ENCODE data around the gene TSC2. TPM values are rescaled to one million over a fixed set of nuclear protein-coding genes. Genes with fewer than 3 reads are reported as not detected.

Gene TSC2
- total and polyA plus RNA-seq, 8 donors: 40.8 to 369 (median 76.0) TPM

DNA sequence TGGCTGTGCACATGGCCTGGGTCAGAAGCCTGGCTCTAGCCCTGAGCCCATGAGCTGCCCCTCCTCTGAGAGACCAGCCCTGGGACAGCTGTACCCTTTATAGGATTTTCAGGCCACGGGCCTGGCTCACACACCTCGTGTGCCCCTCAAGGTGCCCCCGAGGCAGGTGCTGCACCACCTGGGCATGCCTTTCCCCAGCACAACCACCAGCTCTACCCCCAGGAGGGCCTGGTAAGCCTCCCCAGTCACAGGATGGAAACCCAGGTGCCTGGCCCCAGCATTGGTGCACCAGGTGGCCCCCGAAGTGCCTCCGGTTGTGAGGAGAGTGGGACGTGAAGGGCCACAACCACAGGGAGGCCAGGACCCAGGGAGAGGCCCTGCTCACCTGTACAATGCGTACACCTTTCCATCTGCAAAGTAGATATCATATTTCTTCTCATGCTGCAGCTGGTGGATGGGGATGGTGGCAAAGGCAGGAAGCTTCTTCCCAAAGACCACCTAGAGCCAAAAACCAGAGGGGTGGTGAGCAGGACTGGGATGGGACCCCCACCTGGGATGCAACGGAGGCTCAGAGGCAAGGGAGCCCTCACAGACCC is 44.5 kb upstream of the TSC2 start:
- no peak for DNase-seq
- intact Hi-C loops (cut with DNase I; ENCODE audit: low total_unique reads): no loop called here
- TF ChIP-seq POLR2AphosphoS5 (IDR thresholded peaks at IDR 0.05) (no peak), EP300 (IDR thresholded peaks at IDR 0.05) (no peak), POLR2A (IDR thresholded peaks at IDR 0.05) (no peak)
- TF ChIP-seq, protein P1, sequence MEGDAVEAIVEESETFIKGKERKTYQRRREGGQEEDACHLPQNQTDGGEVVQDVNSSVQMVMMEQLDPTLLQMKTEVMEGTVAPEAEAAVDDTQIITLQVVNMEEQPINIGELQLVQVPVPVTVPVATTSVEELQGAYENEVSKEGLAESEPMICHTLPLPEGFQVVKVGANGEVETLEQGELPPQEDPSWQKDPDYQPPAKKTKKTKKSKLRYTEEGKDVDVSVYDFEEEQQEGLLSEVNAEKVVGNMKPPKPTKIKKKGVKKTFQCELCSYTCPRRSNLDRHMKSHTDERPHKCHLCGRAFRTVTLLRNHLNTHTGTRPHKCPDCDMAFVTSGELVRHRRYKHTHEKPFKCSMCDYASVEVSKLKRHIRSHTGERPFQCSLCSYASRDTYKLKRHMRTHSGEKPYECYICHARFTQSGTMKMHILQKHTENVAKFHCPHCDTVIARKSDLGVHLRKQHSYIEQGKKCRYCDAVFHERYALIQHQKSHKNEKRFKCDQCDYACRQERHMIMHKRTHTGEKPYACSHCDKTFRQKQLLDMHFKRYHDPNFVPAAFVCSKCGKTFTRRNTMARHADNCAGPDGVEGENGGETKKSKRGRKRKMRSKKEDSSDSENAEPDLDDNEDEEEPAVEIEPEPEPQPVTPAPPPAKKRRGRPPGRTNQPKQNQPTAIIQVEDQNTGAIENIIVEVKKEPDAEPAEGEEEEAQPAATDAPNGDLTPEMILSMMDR (IDR thresholded peaks at IDR 0.05): no peak
- no peak overlapping the region for H3K4me3 ChIP-seq
- no peaks in the 10 kb centered on the region for H3K9me3 ChIP-seq
- peaks cover 45 to 55% (median 50%) of the 10 kb centered on the region in 4 donors for H3K4me1 ChIP-seq
- H3K27me3 ChIP-seq: no peaks in the 10 kb centered on the region
- WGBS, 5 donors: 81 to 100% (median 83%) methylated on average over 2 to 8 of the region's 8 CpGs
- H3K36me3 ChIP-seq: peaks cover 45 to 67% (median 61%) of the 10 kb centered on the region in 4 donors
- peak overlapping the region in 1 of 5 donors; percentile 64 for H3K27ac ChIP-seq

DNA sequence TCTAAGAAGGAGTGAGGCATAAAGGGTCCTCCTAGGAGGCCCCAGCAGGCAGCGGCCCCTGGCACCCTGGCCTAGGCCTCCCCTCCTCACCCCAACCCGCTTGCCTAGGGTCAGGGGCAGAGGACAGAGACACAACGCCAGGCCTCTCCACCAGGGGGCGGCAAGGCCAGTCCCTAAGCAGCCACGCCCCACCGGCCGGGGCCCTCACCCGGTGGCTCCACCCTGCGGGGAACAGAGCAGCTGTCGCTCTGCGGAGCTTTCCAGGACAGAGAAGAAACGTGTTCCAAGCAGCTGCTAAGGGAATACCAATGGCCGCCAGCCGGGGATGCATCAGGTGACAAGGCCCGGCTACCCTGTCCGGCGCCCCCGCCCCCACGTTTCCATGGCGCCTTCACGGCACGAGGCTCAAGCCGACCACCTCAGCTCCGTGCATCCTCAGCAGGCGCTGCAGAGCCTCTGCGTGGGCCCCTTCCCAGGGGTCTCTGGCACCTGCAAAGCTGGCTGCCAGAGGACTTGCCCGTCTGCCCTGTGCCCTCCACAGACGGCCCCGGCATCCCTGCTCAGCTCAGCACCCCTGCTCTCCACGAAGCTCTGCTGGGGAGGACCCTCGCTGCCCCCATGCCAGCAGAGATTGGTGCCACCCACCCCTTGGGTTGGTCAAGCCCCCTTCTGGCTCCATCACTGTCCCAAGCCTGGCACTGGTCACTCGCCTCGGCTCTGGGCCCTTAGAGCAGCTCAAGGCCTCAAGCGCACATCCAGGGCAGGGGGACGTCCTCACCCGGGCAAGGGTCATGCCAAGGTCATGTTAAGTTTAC is 43.8 kb upstream of the TSC2 start:
- peak overlapping the region in 2 of 4 donors; percentile 18 to 29 for H3K4me3 ChIP-seq
- no peak for TF ChIP-seq POLR2A (IDR thresholded peaks at IDR 0.05)
- TF ChIP-seq POLR2AphosphoS5 (IDR thresholded peaks at IDR 0.05): peak in 1 of 3 donors; percentile 79
- TF ChIP-seq EP300 (IDR thresholded peaks at IDR 0.05): no peak
- TF ChIP-seq, protein P1 (IDR thresholded peaks at IDR 0.05): peak in 5 of 7 experiments; percentile 80 to 93 (median 90)

DNA sequence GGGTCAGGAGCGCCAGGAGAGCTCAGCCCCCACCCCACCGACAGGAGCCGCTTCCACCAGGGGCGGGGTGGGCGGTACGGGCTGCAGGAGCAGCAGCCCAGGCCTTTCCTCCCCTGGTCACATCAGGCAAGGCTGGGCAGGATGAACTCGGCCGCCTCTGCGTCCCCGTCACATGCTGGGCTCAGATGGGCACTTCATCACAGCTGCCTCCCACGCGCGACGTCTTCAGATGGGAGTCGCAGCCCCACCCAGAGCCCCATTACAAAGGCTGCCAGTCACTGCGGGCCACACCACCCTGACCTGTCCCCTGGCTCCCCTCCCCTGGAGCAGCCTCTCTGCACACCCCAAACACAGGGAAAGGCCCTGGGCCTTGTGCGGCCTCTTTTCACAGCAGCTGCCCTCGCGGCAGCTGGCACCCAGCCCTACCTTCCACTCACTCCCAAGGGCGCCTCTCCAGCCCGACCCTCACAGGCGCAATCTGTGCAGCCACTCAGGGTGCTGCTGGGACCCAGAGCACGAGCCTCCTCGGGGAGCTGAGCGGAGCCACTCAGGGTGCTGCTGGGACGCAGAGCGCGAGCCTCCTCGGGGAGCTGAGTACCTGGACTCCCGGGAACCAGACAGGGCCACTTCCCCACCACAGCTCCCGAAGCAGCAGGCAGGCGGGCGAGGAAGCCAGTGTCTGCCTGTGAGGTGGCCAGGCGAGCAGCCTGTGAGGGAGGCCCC is 42.8 kb upstream of the TSC2 start:
- no peak for DNase-seq
- peaks cover 51 to 63% (median 59%) of the 10 kb centered on the region in 4 donors for H3K4me1 ChIP-seq
- 69 to 82% (median 77%) methylated on average over 25 to 34 of the region's 34 CpGs for WGBS, 5 donors
- intact Hi-C loops (cut with DNase I; ENCODE audit: low total_unique reads): no loop called here
- TF ChIP-seq, protein P1 (IDR thresholded peaks at IDR 0.05): no peak
- TF ChIP-seq POLR2AphosphoS5 (IDR thresholded peaks at IDR 0.05): no peak
- H3K27ac ChIP-seq: no peak overlapping the region
- H3K9me3 ChIP-seq: no peaks in the 10 kb centered on the region
- H3K36me3 ChIP-seq: peaks cover 29 to 51% (median 45%) of the 10 kb centered on the region in 4 donors
- peak overlapping the region in 1 of 4 donors; percentile 29 for H3K4me3 ChIP-seq
- no peaks in the 10 kb centered on the region for H3K27me3 ChIP-seq

More for the DNA sequence above, 43.8 kb upstream of the TSC2 start:
- Histone ChIP-seq H3K27ac (peak overlapping the region; percentile 32 to 64 (median 46)), H3K4me1 (peaks cover 49 to 62% (median 57%) of the 10 kb centered on the region in 4 donors), H3K9me3 (no peaks in the 10 kb centered on the region), H3K36me3 (peaks cover 38 to 60% (median 54%) of the 10 kb centered on the region in 4 donors), H3K27me3 (no peaks in the 10 kb centered on the region)
- intact Hi-C loops (cut with DNase I; ENCODE audit: low total_unique reads): no loop called here
- peak; percentile 94 to 96 for DNase-seq
- WGBS, 5 donors: 23 to 35% (median 26%) methylated on average over 23 to 36 of the region's 36 CpGs

DNA sequence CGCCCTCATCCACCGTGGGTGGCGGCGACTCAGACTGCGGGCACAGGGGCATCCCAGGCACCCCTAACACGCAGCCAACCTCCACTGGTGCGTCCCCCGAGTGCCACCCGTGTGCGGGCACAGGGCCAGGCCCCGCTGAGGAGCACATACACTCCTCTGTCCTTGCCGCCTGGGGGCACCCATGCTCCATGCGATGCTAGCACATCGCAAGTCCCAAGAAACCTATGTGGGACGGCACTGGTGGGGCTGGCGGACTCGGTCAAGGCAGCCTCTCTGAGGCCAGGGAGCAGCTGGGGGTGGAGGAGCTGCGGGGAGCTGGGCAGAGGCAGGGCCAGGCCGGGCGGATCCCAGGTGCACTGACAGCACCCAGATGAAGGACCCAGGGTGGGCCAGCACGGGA is 42.1 kb upstream of the TSC2 start:
- no peak overlapping the region for H3K4me3 ChIP-seq
- H3K4me1 ChIP-seq: peaks cover 58 to 69% (median 66%) of the 10 kb centered on the region in 4 donors
- WGBS, 5 donors: 66 to 81% (median 79%) methylated on average over 20 to 21 of the region's 21 CpGs
- no peak for DNase-seq
- peaks cover 22 to 44% (median 38%) of the 10 kb centered on the region in 4 donors for H3K36me3 ChIP-seq
- no peaks in the 10 kb centered on the region for H3K27me3 ChIP-seq
- intact Hi-C loops (cut with DNase I; ENCODE audit: low total_unique reads): no loop called here
- H3K9me3 ChIP-seq: no peaks in the 10 kb centered on the region
- TF ChIP-seq EP300 (IDR thresholded peaks at IDR 0.05) (no peak), POLR2AphosphoS5 (IDR thresholded peaks at IDR 0.05) (no peak), POLR2A (IDR thresholded peaks at IDR 0.05) (no peak)
- TF ChIP-seq, protein P1 (IDR thresholded peaks at IDR 0.05): no peak
- no peak overlapping the region for H3K27ac ChIP-seq
